CD4-positive, alpha-beta T cell (primary cell): Measurements from ENCODE around the gene TBC1D17. TPM values are rescaled to one million over a fixed set of nuclear protein-coding genes. Genes with fewer than 3 reads are reported as not detected.

Experiments used
- ATAC-seq: fragments of 200-7000 bp; cut with Tn5 transposase; one replicate; pipeline ENCODE4 v1.10.0; 2022; ENCODE audit warnings: mild to moderate bottlenecking; ENCODE audit not compliant: poor library complexity
- CTCF ChIA-PET: fragments of 350-600 bp; sonication (Branson Sonifier 250); formaldehyde crosslinking; loops from one replicate; lab custom pipeline; 2021; ENCODE audit warnings: antibody characterized with exemption, inconsistent platforms; lab: Charles Lee
- POLR2A ChIA-PET: fragments of 350-600 bp; sonication (Branson Sonifier 250); formaldehyde crosslinking; loops from one replicate; lab custom pipeline; 2021; ENCODE audit warnings: antibody characterized with exemption, inconsistent platforms; lab: Charles Lee
- DNase-seq, 14 experiments: peaks; one replicate each; pipeline ENCODE4 v3.0.0-alpha.2; 2013 to 2020; ENCODE audit warnings: mixed read lengths in 2 of 14
- H3K27ac ChIP-seq, 2 donors: one replicate each; pipeline versions ENCODE4 v1.5.1 to v1.7.0; 2013; ENCODE audit warnings: low read length in 2 of 2, low read depth in 1 of 2, mild to moderate bottlenecking in 1 of 2
- H3K27me3 ChIP-seq, 2 experiments: 1 replicate in 1 of 2; 2 replicates in 1 of 2; pipeline versions ENCODE4 v1.6.1 to v1.7.0; 2013; ENCODE audit warnings: low read length in 2 of 2, control low read depth in 1 of 2, mild to moderate bottlenecking in 1 of 2, moderate library complexity in 1 of 2; ENCODE audit not compliant: insufficient read depth in 2 of 2, control insufficient read depth in 1 of 2
- H3K36me3 ChIP-seq: one replicate; pipeline ENCODE4 v1.6.1; 2013; ENCODE audit warnings: low read length, control low read depth; ENCODE audit not compliant: insufficient read depth
- H3K4me1 ChIP-seq: one replicate; pipeline ENCODE4 v1.6.1; 2013; ENCODE audit warnings: low read length, control low read depth; ENCODE audit not compliant: insufficient read depth
- H3K4me3 ChIP-seq: one replicate; pipeline ENCODE4 v1.5.1; 2013; ENCODE audit warnings: mild to moderate bottlenecking, low read length, moderate library complexity
- H3K9me3 ChIP-seq, 2 experiments: 1 replicate in 1 of 2; 2 replicates in 1 of 2; pipeline versions ENCODE4 v1.6.1 to v1.7.0; 2013; ENCODE audit warnings: low read length in 2 of 2, mild to moderate bottlenecking in 2 of 2, control low read depth in 1 of 2, moderate library complexity in 1 of 2; ENCODE audit not compliant: control insufficient read depth in 1 of 2, insufficient read depth in 1 of 2
- H3K27ac Mint-ChIP-seq: one replicate; pipeline ENCODE4 v1.8.0; 2020; ENCODE audit warnings: mixed read lengths
- H3K27me3 Mint-ChIP-seq: one replicate; pipeline ENCODE4 v1.8.0; 2021; ENCODE audit warnings: mixed read lengths
- H3K36me3 Mint-ChIP-seq: one replicate; pipeline ENCODE4 v1.8.0; 2021; ENCODE audit warnings: low read depth, mixed read lengths
- H3K4me1 Mint-ChIP-seq: one replicate; pipeline ENCODE4 v1.8.0; 2021; ENCODE audit warnings: low read depth, mixed read lengths
- H3K4me3 Mint-ChIP-seq: one replicate; pipeline ENCODE4 v1.8.0; 2020; ENCODE audit warnings: mild to moderate bottlenecking, mixed read lengths
- H3K9me3 Mint-ChIP-seq: one replicate; pipeline ENCODE4 v1.8.0; 2020; ENCODE audit warnings: mixed read lengths
- CTCF ChIP-seq: fragments of 200-600 bp; IDR thresholded peaks from one replicate; pipeline ENCODE4 v1.8.0; 2022; ENCODE audit warnings: antibody characterized with exemption, mild to moderate bottlenecking
- intact Hi-C, 2 experiments: fragments of 100-400 bp; cut with DNase I in 1 of 2; cut with micrococcal nuclease in 1 of 2; formaldehyde crosslinking; loops; one replicate each; pipeline versions ENCODE4 v1.15.1 to v1.9.0; 2023 to 2025; cut with DNase I, micrococcal nuclease
- total RNA-seq, 174 experiments: library from RNA in 2 of 174; stranded (reverse) in 2 of 174; gene quantifications; one replicate each; pipeline ENCODE4 v1.2.3 and lab custom pipeline; 2021 to 2026

Gene TBC1D17
- total RNA-seq, 2 experiments from 2014 or later, result 35.5 to 35.8 TPM

- peaks cover 19% of the 10 kb centered on the region for H3K4me1 Mint-ChIP-seq
- H3K27ac Mint-ChIP-seq, result no peak overlapping the region
- POLR2A ChIA-PET, result no interaction called here
These were observed 30.4 kb downstream of the TBC1D17 start for GRCh38 chr19:49907745-49908446.

GRCh38 chr19:49908480-49909420 lies 31.2 kb downstream of the TBC1D17 start:
- H3K9me3 ChIP-seq, result no peaks in the 10 kb centered on the region
- peaks cover 23% of the 10 kb centered on the region for H3K4me1 Mint-ChIP-seq
- no peak for TF ChIP-seq CTCF
- intact Hi-C loops, result no loop called here
- H3K4me3 Mint-ChIP-seq, result no peak overlapping the region
- H3K36me3 Mint-ChIP-seq, result peaks cover 49% of the 10 kb centered on the region
- ATAC-seq (no peak), DNase-seq (no peak)
- no peaks in the 10 kb centered on the region for H3K27me3 Mint-ChIP-seq
- ChIA-PET POLR2A (no interaction called here), CTCF (no interaction called here)
- no peak overlapping the region for H3K27ac ChIP-seq
- H3K4me3 ChIP-seq, result no peak overlapping the region
- H3K4me1 ChIP-seq, result peaks cover 19% of the 10 kb centered on the region
- H3K27me3 ChIP-seq, result no peaks in the 10 kb centered on the region
- no peak overlapping the region for H3K27ac Mint-ChIP-seq
- H3K9me3 Mint-ChIP-seq, result no peaks in the 10 kb centered on the region
- H3K36me3 ChIP-seq, result peaks cover 48% of the 10 kb centered on the region

More at GRCh38 chr19:49907745-49908446, 30.4 kb downstream of the TBC1D17 start:
- TF ChIP-seq CTCF, result no peak
- H3K27ac ChIP-seq, result no peak overlapping the region
- H3K9me3 ChIP-seq, result no peaks in the 10 kb centered on the region
- H3K9me3 Mint-ChIP-seq, result no peaks in the 10 kb centered on the region
- H3K36me3 ChIP-seq, result peaks cover 40% of the 10 kb centered on the region
- DNase-seq, result no peak
- H3K4me3 Mint-ChIP-seq, result no peak overlapping the region
- peaks cover 17% of the 10 kb centered on the region for H3K4me1 ChIP-seq
- no peak for ATAC-seq
- no peaks in the 10 kb centered on the region for H3K27me3 Mint-ChIP-seq
- intact Hi-C loops, result no loop called here
- H3K27me3 ChIP-seq, result no peaks in the 10 kb centered on the region
- peaks cover 40% of the 10 kb centered on the region for H3K36me3 Mint-ChIP-seq
- no peak overlapping the region for H3K4me3 ChIP-seq
- CTCF ChIA-PET, result interaction anchor here (2.1 kb wide), 1 partner anchor 18 kb away, joined by 5 read pairs; no protein-coding TSS in a partner anchor

- peaks cover 59% of the 10 kb centered on the region for H3K36me3 ChIP-seq
- no peaks in the 10 kb centered on the region for H3K9me3 Mint-ChIP-seq
- H3K27me3 ChIP-seq, result no peaks in the 10 kb centered on the region
- ATAC-seq, result no peak
- DNase-seq, result no peak
- H3K27ac Mint-ChIP-seq, result no peak overlapping the region
- POLR2A ChIA-PET, result no interaction called here
- CTCF ChIA-PET, result no interaction called here
- no peak overlapping the region for H3K27ac ChIP-seq
- peaks cover 19% of the 10 kb centered on the region for H3K4me1 ChIP-seq
- peaks cover 26% of the 10 kb centered on the region for H3K4me1 Mint-ChIP-seq
- H3K4me3 ChIP-seq, result no peak overlapping the region
- no peaks in the 10 kb centered on the region for H3K9me3 ChIP-seq
- H3K4me3 Mint-ChIP-seq, result no peak overlapping the region
- intact Hi-C loops, result no loop called here
- no peak for TF ChIP-seq CTCF
- no peaks in the 10 kb centered on the region for H3K27me3 Mint-ChIP-seq
- H3K36me3 Mint-ChIP-seq, result peaks cover 60% of the 10 kb centered on the region
These were observed 32.7 kb downstream of the TBC1D17 start for GRCh38 chr19:49910179-49910578.
